ENCODE measurements around the gene MTMR8. TPM values are rescaled to one million over a fixed set of nuclear protein-coding genes. Genes with fewer than 3 reads are reported as not detected.

The MTMR8 gene
- total RNA-seq, 2 donors from 2014 or later = 0.82 to 1.8 TPM

GRCh38 chrX:64350521-64350920 lies 44.7 kb downstream of the MTMR8 start:
- Histone ChIP-seq H3K4me1 (replicated peaks) (no peaks in the 10 kb centered on the region), H3K4me3 (no peak overlapping the region), H3K36me3 (no peaks in the 10 kb centered on the region), H3K9me3 (no peaks in the 10 kb centered on the region), H3K27me3 (replicated peaks; ENCODE audit: insufficient read depth) (no peaks in the 10 kb centered on the region), H3K27ac (no peak overlapping the region)
- DNase-seq (ENCODE audit: low spot score) = no peak
- TF ChIP-seq POLR2AphosphoS5 (IDR thresholded peaks at IDR 0.05) = no peak
- TF ChIP-seq CTCF (IDR thresholded peaks at IDR 0.05) = no peak
- TF ChIP-seq POLR2A (IDR thresholded peaks at IDR 0.05) = no peak
- 67% methylated on average over 1 of the region's 1 CpG for WGBS
- intact Hi-C loops (cut with DNase I) = no loop called here

- Histone ChIP-seq H3K4me1 (replicated peaks) (no peaks in the 10 kb centered on the region), H3K27ac (no peak overlapping the region), H3K27me3 (replicated peaks; ENCODE audit: insufficient read depth) (no peaks in the 10 kb centered on the region), H3K4me3 (no peak overlapping the region), H3K36me3 (no peaks in the 10 kb centered on the region), H3K9me3 (no peaks in the 10 kb centered on the region)
- WGBS = 82% methylated on average over 4 of the region's 4 CpGs
- intact Hi-C loops (cut with DNase I) = no loop called here
- no peak for TF ChIP-seq POLR2A (IDR thresholded peaks at IDR 0.05)
- no peak for TF ChIP-seq POLR2AphosphoS5 (IDR thresholded peaks at IDR 0.05)
- TF ChIP-seq CTCF (IDR thresholded peaks at IDR 0.05) = no peak
- DNase-seq (ENCODE audit: low spot score) = no peak
These were observed 45.2 kb downstream of the MTMR8 start for GRCh38 chrX:64350047-64350446.

- no peak overlapping the region for H3K4me3 ChIP-seq
These were observed 52.4 kb downstream of the MTMR8 start for GRCh38 chrX:64342811-64343210.

GRCh38 chrX:64338296-64338695 lies 57.0 kb downstream of the MTMR8 start:
- no peak overlapping the region for H3K4me3 ChIP-seq
- no peak for DNase-seq (ENCODE audit: low spot score)
- H3K36me3 ChIP-seq = no peaks in the 10 kb centered on the region
- no peak overlapping the region for H3K27ac ChIP-seq
- no peaks in the 10 kb centered on the region for H3K9me3 ChIP-seq
- no peaks in the 10 kb centered on the region for H3K4me1 ChIP-seq (replicated peaks)
- 100% methylated on average over 1 of the region's 1 CpG for WGBS
- H3K27me3 ChIP-seq (replicated peaks; ENCODE audit: insufficient read depth) = no peaks in the 10 kb centered on the region
- intact Hi-C loops (cut with DNase I) = no loop called here
- TF ChIP-seq POLR2AphosphoS5 (IDR thresholded peaks at IDR 0.05) (no peak), POLR2A (IDR thresholded peaks at IDR 0.05) (no peak), CTCF (IDR thresholded peaks at IDR 0.05) (no peak)

More at GRCh38 chrX:64342811-64343210, 52.4 kb downstream of the MTMR8 start:
- TF ChIP-seq POLR2AphosphoS5 (IDR thresholded peaks at IDR 0.05) (no peak), CTCF (IDR thresholded peaks at IDR 0.05) (no peak), POLR2A (IDR thresholded peaks at IDR 0.05) (no peak)
- H3K4me1 ChIP-seq (replicated peaks) = no peaks in the 10 kb centered on the region
- H3K36me3 ChIP-seq = no peaks in the 10 kb centered on the region
- no peaks in the 10 kb centered on the region for H3K27me3 ChIP-seq (replicated peaks; ENCODE audit: insufficient read depth)
- intact Hi-C loops (cut with DNase I) = no loop called here
- no peak overlapping the region for H3K27ac ChIP-seq
- no peak for DNase-seq (ENCODE audit: low spot score)
- 87% methylated on average over 1 of the region's 1 CpG for WGBS
- no peaks in the 10 kb centered on the region for H3K9me3 ChIP-seq

GRCh38 chrX:64334467-64334866 lies 60.8 kb downstream of the MTMR8 start:
- no peak overlapping the region for H3K4me3 ChIP-seq
- H3K36me3 ChIP-seq = no peaks in the 10 kb centered on the region
- TF ChIP-seq CTCF (IDR thresholded peaks at IDR 0.05) (no peak), POLR2A (IDR thresholded peaks at IDR 0.05) (no peak), POLR2AphosphoS5 (IDR thresholded peaks at IDR 0.05) (no peak)
- DNase-seq (ENCODE audit: low spot score) = no peak
- no peaks in the 10 kb centered on the region for H3K27me3 ChIP-seq (replicated peaks; ENCODE audit: insufficient read depth)
- 85% methylated on average over 3 of the region's 3 CpGs for WGBS
- intact Hi-C loops (cut with DNase I) = no loop called here
- no peaks in the 10 kb centered on the region for H3K4me1 ChIP-seq (replicated peaks)
- H3K9me3 ChIP-seq = no peaks in the 10 kb centered on the region
- H3K27ac ChIP-seq = no peak overlapping the region

Data from prostate gland (tissue), 2 donors.